Activated naive CD8-positive, alpha-beta T cell treated with anti-CD3 and anti-CD28 coated beads, Interleukin-2, amount 10 ng/mL, durations not matched to agents 7 days and 5 days (primary cell): ENCODE results near the gene HSD17B10. TPM values are rescaled to one million over a fixed set of nuclear protein-coding genes. Genes with fewer than 3 reads are reported as not detected.
"Not testable (repeated sequence)": the region's sequence is repeated elsewhere in the genome, so short reads cannot be mapped to it uniquely, and the experiment has no call there.

ENCODE experiments used
- ATAC-seq: fragments of 150-1000 bp; cut with Tn5 transposase; one replicate; pipeline ENCODE4 v1.10.0; 2021; ENCODE audit warnings: low read depth, moderate library complexity
- POLR2A ChIA-PET: fragments of 350-600 bp; sonication (Branson Sonifier 250); formaldehyde crosslinking; loops from one replicate; lab custom pipeline; 2021; ENCODE audit warnings: antibody characterized with exemption; lab: Charles Lee
- DNase-seq: peaks from one replicate; pipeline ENCODE4 v3.0.0; 2021
- H3K27ac Mint-ChIP-seq: one replicate; pipeline ENCODE4 v1.8.0; 2022; ENCODE audit warnings: mild to moderate bottlenecking, mixed read lengths
- H3K27me3 Mint-ChIP-seq: one replicate; pipeline ENCODE4 v1.8.0; 2022; ENCODE audit warnings: mild to moderate bottlenecking, moderate library complexity, mixed read lengths
- H3K36me3 Mint-ChIP-seq: one replicate; pipeline ENCODE4 v1.8.0; 2021; ENCODE audit warnings: mild to moderate bottlenecking, mixed read lengths
- H3K4me1 Mint-ChIP-seq: one replicate; pipeline ENCODE4 v1.8.0; 2021; ENCODE audit warnings: mixed read lengths
- H3K4me3 Mint-ChIP-seq: one replicate; pipeline ENCODE4 v1.8.0; 2022; ENCODE audit warnings: mild to moderate bottlenecking, moderate library complexity, mixed read lengths
- H3K9me3 Mint-ChIP-seq: one replicate; pipeline ENCODE4 v1.8.0; 2021; ENCODE audit warnings: mixed read lengths
- total RNA-seq, 2 experiments: library from RNA; stranded (reverse); gene quantifications; one replicate each; pipeline ENCODE4 v1.2.3, GENCODE V29; 2021

HSD17B10 gene
- total RNA-seq = 10 to 100 TPM; 64.3 to 68.2 TPM

GRCh38 chrX:53433651-53434639, at the start of gene HSD17B10:
Gene HSD17B10, minus strand, starts transcription at chrX:53434370. Its CDS starts 25 bp downstream, at chrX:53434345.
- no peaks in the 10 kb centered on the region for H3K27me3 Mint-ChIP-seq
- DNase-seq = peak; percentile 87
- peaks cover 16% of the 10 kb centered on the region for H3K4me1 Mint-ChIP-seq
- H3K4me3 Mint-ChIP-seq = peak within 1 kb of the TSS; percentile 89
- H3K27ac Mint-ChIP-seq = peak within 1 kb of the TSS; percentile 89
- POLR2A ChIA-PET = interaction anchor here (1.5 to 3.3 kb wide), 2 partner anchors 11 kb away, joined by 13 to 25 read pairs; partner anchors contain the start of genes RIBC1 and SMC1A
- H3K36me3 Mint-ChIP-seq = no peaks in the 10 kb centered on the region
- peak; percentile 95 for ATAC-seq
- H3K9me3 Mint-ChIP-seq = no peaks in the 10 kb centered on the region

DNA sequence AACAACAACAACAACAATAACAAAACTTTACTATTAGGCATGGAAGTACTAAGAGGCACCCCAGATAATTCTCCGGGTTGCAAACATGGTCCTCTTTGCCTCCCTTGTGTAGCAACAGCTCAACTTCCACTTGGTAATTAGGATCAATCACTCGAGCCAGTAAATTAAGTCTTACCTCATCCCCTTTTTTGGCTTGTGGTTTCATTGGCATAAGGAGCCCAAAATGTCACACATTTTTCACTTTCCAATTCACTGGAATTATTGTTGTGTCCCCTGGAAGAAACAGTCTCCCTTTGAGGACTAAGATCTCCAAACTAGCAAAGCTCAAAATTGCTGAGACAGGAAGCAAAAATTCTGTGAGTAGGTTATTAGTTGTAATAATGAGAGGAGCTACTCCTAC, 49.2 kb upstream of the HSD17B10 start:
- Mint-ChIP-seq H3K36me3 (no peaks in the 10 kb centered on the region), H3K4me1 (no peaks in the 10 kb centered on the region), H3K4me3 (no peak overlapping the region), H3K27me3 (peaks cover 3% of the 10 kb centered on the region), H3K9me3 (no peaks in the 10 kb centered on the region), H3K27ac (no peak overlapping the region)
- POLR2A ChIA-PET = no interaction called here
- no peak for ATAC-seq
- no peak for DNase-seq

- Mint-ChIP-seq H3K9me3 (no peaks in the 10 kb centered on the region), H3K4me1 (no peaks in the 10 kb centered on the region), H3K4me3 (no peak overlapping the region), H3K36me3 (no peaks in the 10 kb centered on the region), H3K27ac (no peak overlapping the region), H3K27me3 (peaks cover 5% of the 10 kb centered on the region)
- POLR2A ChIA-PET = no interaction called here
- DNase-seq = peak; percentile 29
- peak; percentile 50 for ATAC-seq
These were observed 47.8 kb upstream of the HSD17B10 start for GRCh38 chrX:53481816-53482465.

DNA sequence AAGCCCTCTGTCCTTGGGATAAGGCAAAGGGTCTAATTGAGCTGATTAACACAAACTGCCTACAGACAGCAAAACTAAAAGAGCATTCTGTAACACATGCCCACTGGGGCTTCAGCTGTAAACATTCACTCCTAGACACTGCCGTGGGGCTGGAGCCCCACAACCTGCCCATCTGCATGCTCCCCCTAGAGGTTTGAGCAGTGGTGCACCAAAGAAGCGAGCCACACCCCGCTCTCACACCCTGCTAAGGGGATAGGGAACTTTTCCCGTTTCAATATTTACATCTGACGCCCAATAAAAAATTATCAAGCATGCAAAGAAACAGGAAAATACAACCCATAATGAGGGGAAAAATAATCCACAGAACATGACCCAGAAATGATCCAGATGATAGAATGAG, 46.9 kb upstream of the HSD17B10 start:
- H3K27me3 Mint-ChIP-seq = peaks cover 5% of the 10 kb centered on the region
- POLR2A ChIA-PET = no interaction called here

GRCh38 chrX:53479301-53479700, 45.1 kb upstream of the HSD17B10 start:
- ATAC-seq = no peak
- DNase-seq = no peak
- Mint-ChIP-seq H3K36me3 (no peaks in the 10 kb centered on the region), H3K27me3 (peaks cover 7% of the 10 kb centered on the region), H3K4me3 (no peak overlapping the region), H3K9me3 (no peaks in the 10 kb centered on the region), H3K4me1 (no peaks in the 10 kb centered on the region), H3K27ac (no peak overlapping the region)
- POLR2A ChIA-PET = no interaction called here

More for the DNA sequence above, 46.9 kb upstream of the HSD17B10 start:
- ATAC-seq (no peak), DNase-seq (no peak)
- Mint-ChIP-seq H3K9me3 (no peaks in the 10 kb centered on the region), H3K27ac (no peak overlapping the region), H3K4me3 (no peak overlapping the region), H3K4me1 (no peaks in the 10 kb centered on the region), H3K36me3 (no peaks in the 10 kb centered on the region)

DNA sequence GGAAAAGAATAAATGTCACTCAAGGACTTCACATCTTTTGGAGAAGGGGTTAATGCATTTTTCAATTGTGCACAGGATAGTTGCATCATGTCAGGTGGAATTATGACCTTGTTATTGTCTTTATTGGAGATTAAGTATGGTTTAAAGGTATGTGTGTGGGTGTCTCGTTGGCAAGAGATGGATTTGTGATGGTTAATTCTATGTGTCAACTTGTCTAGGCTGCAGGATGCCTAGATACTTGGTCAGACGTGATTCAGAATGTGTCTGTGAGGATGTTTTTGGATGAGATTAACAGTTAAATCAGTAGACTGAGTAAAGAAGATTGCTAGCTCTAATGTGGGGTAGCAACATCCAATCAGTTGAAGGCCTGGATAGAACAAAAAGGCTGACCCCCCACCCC, 42.2 kb upstream of the HSD17B10 start:
- H3K27me3 Mint-ChIP-seq = peaks cover 7% of the 10 kb centered on the region
- DNase-seq (no peak), ATAC-seq (no peak)
- no peaks in the 10 kb centered on the region for H3K4me1 Mint-ChIP-seq
- POLR2A ChIA-PET = no interaction called here
- no peaks in the 10 kb centered on the region for H3K9me3 Mint-ChIP-seq
- no peak overlapping the region for H3K4me3 Mint-ChIP-seq
- no peaks in the 10 kb centered on the region for H3K36me3 Mint-ChIP-seq
- H3K27ac Mint-ChIP-seq = no peak overlapping the region

DNA sequence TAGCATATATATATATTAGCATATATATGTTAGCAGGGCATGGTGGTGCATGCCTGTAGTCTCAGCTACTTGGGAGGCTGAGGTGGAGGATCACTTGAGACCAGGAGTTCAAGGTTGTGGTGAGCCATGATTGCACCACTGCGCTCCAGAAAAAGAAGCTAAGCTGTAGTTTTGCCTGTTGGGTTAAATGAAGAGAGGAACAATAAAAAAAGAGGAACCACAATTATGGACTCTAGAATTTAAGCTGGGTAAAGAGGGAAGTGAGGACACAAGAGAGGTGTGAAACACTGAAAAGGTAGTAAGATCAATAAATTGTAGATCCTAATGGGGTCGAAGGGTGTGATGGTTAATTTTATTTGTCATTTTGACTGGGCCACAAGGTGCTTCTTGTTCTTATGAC, 40.5 kb upstream of the HSD17B10 start:
- no peaks in the 10 kb centered on the region for H3K4me1 Mint-ChIP-seq

DNA sequence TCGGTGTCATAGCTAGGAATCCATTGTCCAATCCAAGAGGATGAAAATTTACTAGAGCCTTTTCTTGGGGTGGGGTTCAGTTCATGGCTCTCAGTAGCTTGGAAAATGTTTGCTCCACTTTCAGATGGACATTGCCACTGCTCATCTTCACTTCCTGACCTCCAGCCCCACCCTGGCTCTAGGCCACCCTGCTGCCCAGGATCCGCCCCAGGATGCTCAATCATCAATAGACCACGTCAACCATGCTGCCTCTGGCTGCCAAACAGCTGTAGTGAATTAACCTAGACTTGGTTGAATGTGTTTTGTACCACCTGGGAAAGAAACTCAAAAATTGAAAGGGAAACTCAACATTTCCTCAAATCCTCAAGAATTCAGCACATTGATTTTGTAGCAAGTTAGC, 37.2 kb upstream of the HSD17B10 start:
- no peak for ATAC-seq
- Mint-ChIP-seq H3K4me3 (no peak overlapping the region), H3K36me3 (no peaks in the 10 kb centered on the region), H3K27ac (no peak overlapping the region), H3K27me3 (peaks cover 2% of the 10 kb centered on the region), H3K9me3 (no peaks in the 10 kb centered on the region), H3K4me1 (no peaks in the 10 kb centered on the region)
- DNase-seq = no peak
- POLR2A ChIA-PET = no interaction called here

More for the DNA sequence above, 40.5 kb upstream of the HSD17B10 start:
- Mint-ChIP-seq H3K27ac (no peak overlapping the region), H3K36me3 (no peaks in the 10 kb centered on the region), H3K9me3 (no peaks in the 10 kb centered on the region), H3K4me3 (no peak overlapping the region), H3K27me3 (peaks cover 4% of the 10 kb centered on the region)
- DNase-seq (no peak), ATAC-seq (no peak)
- POLR2A ChIA-PET = no interaction called here

DNA sequence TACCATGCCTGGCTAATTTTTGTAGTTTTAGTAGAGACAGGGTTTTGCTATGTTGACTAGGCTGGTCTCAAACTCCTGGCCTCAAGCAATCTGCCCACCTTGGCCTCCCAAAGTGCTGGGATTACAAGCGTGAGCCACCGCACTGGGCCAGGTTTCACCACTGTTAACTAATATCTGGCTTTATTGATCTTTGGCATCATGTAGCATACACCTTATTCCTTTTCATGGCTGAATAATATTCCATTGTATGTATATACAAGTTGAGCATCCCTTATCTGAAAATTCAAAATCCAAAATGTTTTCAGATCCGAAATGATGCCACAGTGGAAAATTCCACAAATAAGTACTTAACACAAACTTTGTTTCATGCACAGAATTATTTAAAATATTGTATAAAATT, 34.5 kb upstream of the HSD17B10 start:
- H3K27me3 Mint-ChIP-seq, H3K9me3 Mint-ChIP-seq, H3K36me3 Mint-ChIP-seq, H3K4me1 Mint-ChIP-seq, H3K4me3 Mint-ChIP-seq, POLR2A ChIA-PET, DNase-seq, ATAC-seq, H3K27ac Mint-ChIP-seq: not testable (repeated sequence)

- H3K27ac Mint-ChIP-seq = no peak overlapping the region
- no peaks in the 10 kb centered on the region for H3K4me1 Mint-ChIP-seq
These were observed 23.9 kb upstream of the HSD17B10 start for GRCh38 chrX:53458082-53458481.

DNA sequence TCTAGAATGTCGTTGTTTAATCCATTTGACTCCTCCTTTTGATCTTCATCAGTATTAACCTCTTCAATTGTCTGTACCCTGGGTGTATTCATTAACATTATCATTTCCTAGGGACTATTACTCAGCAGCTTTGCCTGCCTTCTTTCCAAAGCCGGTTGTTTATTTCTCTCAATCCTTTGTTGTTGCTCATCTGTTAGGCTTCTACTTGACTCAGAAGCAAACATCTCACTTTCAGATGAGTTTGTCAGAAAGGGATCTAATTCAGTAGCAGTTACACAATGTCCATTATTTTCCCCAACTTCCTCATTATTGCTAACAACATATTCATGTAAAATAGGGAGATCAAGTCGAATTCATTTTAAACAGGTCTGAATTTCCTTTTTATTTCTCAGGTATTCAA, 22.1 kb upstream of the HSD17B10 start:
- H3K4me1 Mint-ChIP-seq = no peaks in the 10 kb centered on the region
- DNase-seq = no peak
- peaks cover 12% of the 10 kb centered on the region for H3K27me3 Mint-ChIP-seq
- no peaks in the 10 kb centered on the region for H3K9me3 Mint-ChIP-seq
- no peak overlapping the region for H3K27ac Mint-ChIP-seq
- ATAC-seq = no peak
- no peak overlapping the region for H3K4me3 Mint-ChIP-seq
- POLR2A ChIA-PET = no interaction called here
- H3K36me3 Mint-ChIP-seq = no peaks in the 10 kb centered on the region

More at GRCh38 chrX:53458082-53458481, 23.9 kb upstream of the HSD17B10 start:
- no peak for DNase-seq
- POLR2A ChIA-PET = no interaction called here
- H3K9me3 Mint-ChIP-seq = no peaks in the 10 kb centered on the region
- H3K36me3 Mint-ChIP-seq = no peaks in the 10 kb centered on the region
- no peak overlapping the region for H3K4me3 Mint-ChIP-seq
- H3K27me3 Mint-ChIP-seq = peaks cover 12% of the 10 kb centered on the region
- no peak for ATAC-seq

DNA sequence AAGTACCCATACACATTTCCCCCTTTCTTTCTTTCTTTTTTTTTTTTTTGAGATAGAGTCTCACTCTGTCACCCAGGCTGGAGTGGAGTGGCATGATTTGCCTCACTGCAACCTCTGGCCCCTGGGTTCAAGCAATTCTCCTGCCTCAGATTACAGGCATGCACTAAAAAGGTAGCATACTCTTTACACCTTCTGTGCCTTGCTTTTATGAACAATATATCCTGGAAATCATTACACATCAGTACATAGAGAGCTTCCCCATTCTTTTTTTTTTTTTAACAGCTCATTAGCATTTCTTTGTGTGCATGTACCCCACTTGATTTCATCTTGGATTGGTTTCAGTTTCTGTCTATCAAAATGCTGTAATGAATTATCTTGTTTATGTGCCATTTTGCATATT, 18.6 kb upstream of the HSD17B10 start:
- ATAC-seq = no peak
- no peaks in the 10 kb centered on the region for H3K9me3 Mint-ChIP-seq

GRCh38 chrX:53449632-53450031, 15.5 kb upstream of the HSD17B10 start:
- no peaks in the 10 kb centered on the region for H3K36me3 Mint-ChIP-seq
- no peak overlapping the region for H3K4me3 Mint-ChIP-seq
- ATAC-seq (no peak), DNase-seq (no peak)
- H3K27ac Mint-ChIP-seq = no peak overlapping the region
- H3K27me3 Mint-ChIP-seq = no peaks in the 10 kb centered on the region
- POLR2A ChIA-PET = no interaction called here
- no peaks in the 10 kb centered on the region for H3K4me1 Mint-ChIP-seq
- no peaks in the 10 kb centered on the region for H3K9me3 Mint-ChIP-seq

More for the DNA sequence above, 18.6 kb upstream of the HSD17B10 start:
- Mint-ChIP-seq H3K27me3 (peaks cover 9% of the 10 kb centered on the region), H3K36me3 (no peaks in the 10 kb centered on the region), H3K4me1 (no peaks in the 10 kb centered on the region), H3K4me3 (no peak overlapping the region), H3K27ac (no peak overlapping the region)
- POLR2A ChIA-PET = no interaction called here
- DNase-seq = no peak
